ENCODE measurements around the gene KLK10. TPM values are rescaled to one million over a fixed set of nuclear protein-coding genes. Genes with fewer than 3 reads are reported as not detected.

KLK10 gene
- total RNA-seq, 1 donor from 2014 or later, result 6.7 TPM

- peaks cover 36% of the 10 kb centered on the region for H3K27me3 ChIP-seq (ENCODE audit: control insufficient read depth, insufficient read depth, low read length)
- H3K36me3 ChIP-seq (ENCODE audit: control insufficient read depth, insufficient read depth, low read length), result no peaks in the 10 kb centered on the region
- DNase-seq (ENCODE audit: low read depth), result no peak
- no peak overlapping the region for H3K4me3 ChIP-seq (ENCODE audit: low read depth, low read length)
- peak; percentile 61 for TF ChIP-seq CTCF (IDR thresholded peaks at IDR 0.05; ENCODE audit: insufficient read depth, low read length, poor library complexity, severe bottlenecking)
Measured at GRCh38 chr19:51020988-51021651, 1.6 kb upstream of the KLK10 start.

- DNase-seq (ENCODE audit: low read depth), result no peak
- no peak for TF ChIP-seq CTCF (IDR thresholded peaks at IDR 0.05; ENCODE audit: insufficient read depth, low read length, poor library complexity, severe bottlenecking)
- peak overlapping the region; percentile 5 for H3K4me3 ChIP-seq (ENCODE audit: low read depth, low read length)
- H3K27me3 ChIP-seq (ENCODE audit: control insufficient read depth, insufficient read depth, low read length), result peaks cover 36% of the 10 kb centered on the region
- no peaks in the 10 kb centered on the region for H3K36me3 ChIP-seq (ENCODE audit: control insufficient read depth, insufficient read depth, low read length)
Measured at GRCh38 chr19:51018745-51019543, 565 bp downstream of the KLK10 start.

- no peak for DNase-seq (ENCODE audit: low read depth)
- TF ChIP-seq CTCF (IDR thresholded peaks at IDR 0.05; ENCODE audit: insufficient read depth, low read length, poor library complexity, severe bottlenecking), result peak; percentile 79
- Histone ChIP-seq H3K36me3 (ENCODE audit: control insufficient read depth, insufficient read depth, low read length) (no peaks in the 10 kb centered on the region), H3K4me3 (ENCODE audit: low read depth, low read length) (peak overlapping the region; percentile 20), H3K27me3 (ENCODE audit: control insufficient read depth, insufficient read depth, low read length) (peaks cover 34% of the 10 kb centered on the region)
Measured at GRCh38 chr19:51016798-51017683, 2.5 kb downstream of the KLK10 start.

GRCh38 chr19:51015691-51016267 is 3.7 kb downstream of the KLK10 start:
- H3K36me3 ChIP-seq (ENCODE audit: control insufficient read depth, insufficient read depth, low read length), result no peaks in the 10 kb centered on the region
- peaks cover 34% of the 10 kb centered on the region for H3K27me3 ChIP-seq (ENCODE audit: control insufficient read depth, insufficient read depth, low read length)
- TF ChIP-seq CTCF (IDR thresholded peaks at IDR 0.05; ENCODE audit: insufficient read depth, low read length, poor library complexity, severe bottlenecking), result no peak
- no peak for DNase-seq (ENCODE audit: low read depth)
- H3K4me3 ChIP-seq (ENCODE audit: low read depth, low read length), result no peak overlapping the region

- TF ChIP-seq CTCF (IDR thresholded peaks at IDR 0.05; ENCODE audit: insufficient read depth, low read length, poor library complexity, severe bottlenecking), result no peak
- no peak for DNase-seq (ENCODE audit: low read depth)
- Histone ChIP-seq H3K36me3 (ENCODE audit: control insufficient read depth, insufficient read depth, low read length) (no peaks in the 10 kb centered on the region), H3K27me3 (ENCODE audit: control insufficient read depth, insufficient read depth, low read length) (peaks cover 25% of the 10 kb centered on the region), H3K4me3 (ENCODE audit: low read depth, low read length) (no peak overlapping the region)
Measured at GRCh38 chr19:51014242-51014641, 5.3 kb downstream of the KLK10 start.
